Hematopoietic multipotent progenitor cell treated with erythropoietin and hydrocortisone succinate and interleukin-3 and kit ligand, for 6 days (in vitro differentiated cells): ENCODE results near the gene CDC34.

Experiments used
- DNase-seq: peaks from one replicate; pipeline ENCODE4 v3.0.0-alpha.2; 2015

Gene CDC34

GRCh38 chr19:531753-532560, at the start of gene CDC34:
TSS of gene CDC34 (plus strand) at chr19:531760. CDS start at chr19:531932, 172 bp downstream.
- DNase-seq: peak; percentile 39

GRCh38 chr19:482186-483041, 49.1 kb upstream of the CDC34 start:
- DNase-seq: no peak

- no peak for DNase-seq
Measured at GRCh38 chr19:483332-484072, 48.1 kb upstream of the CDC34 start.

- DNase-seq: no peak
Measured at GRCh38 chr19:484494-484893, 47.1 kb upstream of the CDC34 start.

- DNase-seq: no peak
Measured at GRCh38 chr19:485077-485476, 46.5 kb upstream of the CDC34 start.

GRCh38 chr19:485583-486236, 45.9 kb upstream of the CDC34 start:
- no peak for DNase-seq

- DNase-seq: peak; percentile 96
Measured at GRCh38 chr19:488505-489417, 42.8 kb upstream of the CDC34 start.

GRCh38 chr19:489418-490196, 42.0 kb upstream of the CDC34 start:
- DNase-seq: peak; percentile 53

GRCh38 chr19:491146-491741, 40.3 kb upstream of the CDC34 start:
- DNase-seq: no peak

GRCh38 chr19:492091-492531, 39.4 kb upstream of the CDC34 start:
- DNase-seq: no peak

- DNase-seq: no peak
Measured at GRCh38 chr19:493391-494170, 38.0 kb upstream of the CDC34 start.

GRCh38 chr19:494171-495080, 37.1 kb upstream of the CDC34 start:
- no peak for DNase-seq

GRCh38 chr19:495081-495401, 36.5 kb upstream of the CDC34 start:
- no peak for DNase-seq

- peak; percentile 51 for DNase-seq
Measured at GRCh38 chr19:495402-496111, 36.0 kb upstream of the CDC34 start.

GRCh38 chr19:496112-496665, 35.4 kb upstream of the CDC34 start, which contains the start of gene MADCAM1:
TSS of gene MADCAM1 (plus strand) at chr19:496486. CDS start at chr19:496500, 14 bp downstream.
- no peak for DNase-seq

- DNase-seq: no peak
Measured at GRCh38 chr19:496986-497385, 34.6 kb upstream of the CDC34 start.

- DNase-seq: no peak
Measured at GRCh38 chr19:497491-497868, 34.1 kb upstream of the CDC34 start.
